ENCODE measurements around the gene SYT15. TPM values are rescaled to one million over a fixed set of nuclear protein-coding genes. Genes with fewer than 3 reads are reported as not detected.
A peak's percentile ranks its signal among the peaks of the same experiment; 100 is the strongest.
"Not testable (repeated sequence)": the region's sequence is repeated elsewhere in the genome, so short reads cannot be mapped to it uniquely, and the experiment has no call there.

The SYT15 gene
- polyA plus RNA-seq, 3 donors: 0.23 to 0.31 TPM; not detected in 1

- DNase-seq; H3K4me1 Mint-ChIP-seq; H3K27me3 ChIP-seq (ENCODE audit: control insufficient read depth in 2 of 2, insufficient read depth in 2 of 2, low read length in 2 of 2); intact Hi-C loops (cut with micrococcal nuclease); H3K4me1 ChIP-seq (ENCODE audit: control insufficient read depth in 1 of 2, insufficient read depth in 2 of 2, low read length in 2 of 2); H3K9me3 ChIP-seq (replicated peaks in 1 of 2; ENCODE audit: control insufficient read depth in 1 of 2, insufficient read depth in 1 of 2, low read length in 2 of 2); H3K36me3 Mint-ChIP-seq; H3K79me2 ChIP-seq (ENCODE audit: insufficient read depth, low read length); H3K4me2 ChIP-seq (replicated peaks; ENCODE audit: extremely low read depth, low read length, poor library complexity, severe bottlenecking); H3K36me3 ChIP-seq (replicated peaks in 1 of 2; ENCODE audit: control insufficient read depth in 1 of 2, insufficient read depth in 2 of 2, low read length in 2 of 2); H3K9me3 Mint-ChIP-seq; H4K20me1 ChIP-seq (ENCODE audit: insufficient read depth, low read length); H3K27me3 Mint-ChIP-seq (ENCODE audit: low read depth in 3 of 3): not testable (repeated sequence)
- peak overlapping the region; percentile 67 for H2AFZ ChIP-seq (ENCODE audit: insufficient read depth, low read depth, low read length, poor library complexity, severe bottlenecking)
- H3K4me3 ChIP-seq (replicated peaks in 1 of 3; ENCODE audit: low read depth in 2 of 3, low read length in 3 of 3): peak overlapping the region; percentile 30 to 68 (median 50)
- peak overlapping the region; percentile 31 to 46 for H3K27ac ChIP-seq (ENCODE audit: low read depth in 1 of 2, low read length in 2 of 2)
- peak overlapping the region; percentile 40 for H3K9ac ChIP-seq (ENCODE audit: insufficient read depth, low read length, poor library complexity, severe bottlenecking)
- no CpG with 5 or more reads among the region's 44 CpGs for WGBS (ENCODE audit: insufficient coverage)
- Mint-ChIP-seq H3K27ac (peak overlapping the region in 2 of 7 donors; percentile 42 to 85), H3K4me3 (peak overlapping the region; percentile 68 to 71)
- peak; percentile 25 for TF ChIP-seq CTCF (IDR thresholded peaks at IDR 0.05)
Observed at GRCh38 chr10:46597616-46598246, 18.8 kb downstream of the SYT15 start.

DNA sequence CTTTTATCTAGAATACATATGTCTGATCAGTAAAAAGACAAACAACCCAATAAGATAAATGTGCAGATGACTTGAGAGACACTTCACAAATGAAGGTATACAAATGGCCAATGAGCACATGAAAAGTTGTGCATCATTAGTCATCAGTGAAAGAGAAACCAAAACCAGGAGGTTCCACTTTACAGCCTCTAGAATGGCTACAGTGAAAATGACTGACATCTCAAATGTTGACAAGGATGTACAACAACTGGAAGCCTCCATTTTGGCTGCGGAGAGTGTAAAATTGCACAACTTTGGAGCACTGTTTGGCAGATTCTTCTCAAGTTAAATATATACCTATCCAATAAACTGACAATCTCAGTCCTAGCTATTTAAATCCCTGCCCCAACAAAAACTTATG lies 21.6 kb downstream of the SYT15 start:
- H3K4me3 ChIP-seq (replicated peaks in 1 of 3; ENCODE audit: low read depth in 2 of 3, low read length in 3 of 3); H3K36me3 Mint-ChIP-seq; DNase-seq; intact Hi-C loops (cut with micrococcal nuclease); H3K4me1 Mint-ChIP-seq; H4K20me1 ChIP-seq (ENCODE audit: insufficient read depth, low read length); H2AFZ ChIP-seq (ENCODE audit: insufficient read depth, low read depth, low read length, poor library complexity, severe bottlenecking); H3K4me3 Mint-ChIP-seq; H3K79me2 ChIP-seq (ENCODE audit: insufficient read depth, low read length); H3K27ac ChIP-seq (ENCODE audit: low read depth in 1 of 2, low read length in 2 of 2); H3K9ac ChIP-seq (ENCODE audit: insufficient read depth, low read length, poor library complexity, severe bottlenecking); H3K27me3 Mint-ChIP-seq (ENCODE audit: low read depth in 3 of 3); H3K4me1 ChIP-seq (ENCODE audit: control insufficient read depth in 1 of 2, insufficient read depth in 2 of 2, low read length in 2 of 2); H3K27ac Mint-ChIP-seq; H3K36me3 ChIP-seq (replicated peaks in 1 of 2; ENCODE audit: control insufficient read depth in 1 of 2, insufficient read depth in 2 of 2, low read length in 2 of 2); H3K4me2 ChIP-seq (replicated peaks; ENCODE audit: extremely low read depth, low read length, poor library complexity, severe bottlenecking); H3K9me3 ChIP-seq (replicated peaks in 1 of 2; ENCODE audit: control insufficient read depth in 1 of 2, insufficient read depth in 1 of 2, low read length in 2 of 2); H3K27me3 ChIP-seq (ENCODE audit: control insufficient read depth in 2 of 2, insufficient read depth in 2 of 2, low read length in 2 of 2); H3K9me3 Mint-ChIP-seq: not testable (repeated sequence)
- no CpG with 5 or more reads among the region's 1 CpG for WGBS (ENCODE audit: insufficient coverage)

DNA sequence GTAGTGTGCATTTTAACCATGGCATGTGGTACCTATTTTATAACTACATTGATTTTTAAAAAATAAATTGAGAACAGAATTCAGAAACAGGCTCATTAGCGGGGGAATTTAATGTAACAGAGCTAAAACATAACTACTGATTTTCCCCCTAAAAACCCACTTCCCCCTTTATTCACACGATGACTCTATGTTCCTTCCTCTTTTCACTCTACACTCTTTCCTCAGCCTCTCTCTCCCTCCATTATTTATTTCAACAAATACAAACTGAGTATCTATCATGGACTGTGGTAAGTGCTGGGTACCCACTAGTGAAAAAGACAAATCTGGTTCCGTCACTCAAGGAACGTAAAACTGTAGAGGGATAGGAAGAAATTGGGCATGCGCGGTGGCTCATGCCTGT lies 36.6 kb downstream of the SYT15 start:
- intact Hi-C loops (cut with micrococcal nuclease): not testable (repeated sequence)
- WGBS (ENCODE audit: insufficient coverage): no CpG with 5 or more reads among the region's 6 CpGs

DNA sequence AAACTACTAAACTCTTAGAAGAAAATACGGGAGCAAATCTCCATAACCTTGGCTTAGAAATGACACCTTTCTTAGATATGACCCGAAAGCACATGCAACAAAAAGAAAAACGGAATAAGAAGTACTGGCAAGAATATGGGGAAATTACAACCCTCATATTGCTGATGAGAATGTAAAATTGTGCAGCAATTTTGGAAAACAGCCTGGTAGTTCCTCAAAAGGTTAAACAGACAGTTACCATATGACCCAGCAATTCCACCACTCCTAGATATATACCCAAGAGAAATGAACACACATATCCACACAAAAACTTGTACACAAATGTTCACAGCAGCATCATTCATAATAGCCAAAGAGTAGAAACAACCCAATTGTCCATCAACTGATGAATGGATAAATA lies 37.3 kb downstream of the SYT15 start:
- H3K36me3 ChIP-seq (replicated peaks in 1 of 2; ENCODE audit: control insufficient read depth in 1 of 2, insufficient read depth in 2 of 2, low read length in 2 of 2); H3K27ac Mint-ChIP-seq; intact Hi-C loops (cut with micrococcal nuclease); H3K9me3 Mint-ChIP-seq; DNase-seq; H3K4me2 ChIP-seq (replicated peaks; ENCODE audit: extremely low read depth, low read length, poor library complexity, severe bottlenecking); H3K4me3 Mint-ChIP-seq; H3K9me3 ChIP-seq (replicated peaks in 1 of 2; ENCODE audit: control insufficient read depth in 1 of 2, insufficient read depth in 1 of 2, low read length in 2 of 2); H3K27me3 ChIP-seq (ENCODE audit: control insufficient read depth in 2 of 2, insufficient read depth in 2 of 2, low read length in 2 of 2); H3K27me3 Mint-ChIP-seq (ENCODE audit: low read depth in 3 of 3); H3K4me3 ChIP-seq (replicated peaks in 1 of 3; ENCODE audit: low read depth in 2 of 3, low read length in 3 of 3); H3K27ac ChIP-seq (ENCODE audit: low read depth in 1 of 2, low read length in 2 of 2); H3K79me2 ChIP-seq (ENCODE audit: insufficient read depth, low read length); H2AFZ ChIP-seq (ENCODE audit: insufficient read depth, low read depth, low read length, poor library complexity, severe bottlenecking); H3K4me1 Mint-ChIP-seq; H3K36me3 Mint-ChIP-seq; H3K9ac ChIP-seq (ENCODE audit: insufficient read depth, low read length, poor library complexity, severe bottlenecking); H3K4me1 ChIP-seq (ENCODE audit: control insufficient read depth in 1 of 2, insufficient read depth in 2 of 2, low read length in 2 of 2); H4K20me1 ChIP-seq (ENCODE audit: insufficient read depth, low read length): not testable (repeated sequence)
- WGBS (ENCODE audit: insufficient coverage): no CpG with 5 or more reads among the region's 3 CpGs

More for the DNA sequence above, 36.6 kb downstream of the SYT15 start:
- H3K4me2 ChIP-seq (replicated peaks; ENCODE audit: extremely low read depth, low read length, poor library complexity, severe bottlenecking); H3K36me3 ChIP-seq (replicated peaks in 1 of 2; ENCODE audit: control insufficient read depth in 1 of 2, insufficient read depth in 2 of 2, low read length in 2 of 2); H3K9me3 ChIP-seq (replicated peaks in 1 of 2; ENCODE audit: control insufficient read depth in 1 of 2, insufficient read depth in 1 of 2, low read length in 2 of 2); H3K79me2 ChIP-seq (ENCODE audit: insufficient read depth, low read length); H3K4me1 ChIP-seq (ENCODE audit: control insufficient read depth in 1 of 2, insufficient read depth in 2 of 2, low read length in 2 of 2); H3K4me3 Mint-ChIP-seq; H3K4me3 ChIP-seq (replicated peaks in 1 of 3; ENCODE audit: low read depth in 2 of 3, low read length in 3 of 3); H3K27me3 Mint-ChIP-seq (ENCODE audit: low read depth in 3 of 3); DNase-seq; H3K27ac ChIP-seq (ENCODE audit: low read depth in 1 of 2, low read length in 2 of 2); H3K27ac Mint-ChIP-seq; H2AFZ ChIP-seq (ENCODE audit: insufficient read depth, low read depth, low read length, poor library complexity, severe bottlenecking); H3K4me1 Mint-ChIP-seq; H3K9ac ChIP-seq (ENCODE audit: insufficient read depth, low read length, poor library complexity, severe bottlenecking); H3K36me3 Mint-ChIP-seq; H4K20me1 ChIP-seq (ENCODE audit: insufficient read depth, low read length); H3K27me3 ChIP-seq (ENCODE audit: control insufficient read depth in 2 of 2, insufficient read depth in 2 of 2, low read length in 2 of 2); H3K9me3 Mint-ChIP-seq: not testable (repeated sequence)
